ENCODE measurements around the gene PPP3R2. TPM values are rescaled to one million over a fixed set of nuclear protein-coding genes. Genes with fewer than 3 reads are reported as not detected.

PPP3R2 gene
- polyA plus RNA-seq, 1 donor (not counting 4 experiments of a cell fraction or from before 2014, with no cell fraction given): not detected

- H3K27ac ChIP-seq (ENCODE audit: control insufficient read depth, insufficient read depth, low read length): no peak overlapping the region
- H3K9me3 ChIP-seq (ENCODE audit: control insufficient read depth, low read depth, low read length): no peaks in the 10 kb centered on the region
- H3K36me3 ChIP-seq (ENCODE audit: control insufficient read depth in 2 of 2, extremely low read depth in 1 of 2, insufficient read depth in 2 of 2, low read length in 2 of 2): no peaks in the 10 kb centered on the region
- H4K20me1 ChIP-seq (ENCODE audit: control insufficient read depth, extremely low read depth, insufficient read depth, low read length): no peaks in the 10 kb centered on the region
- no peaks in the 10 kb centered on the region for H3K4me1 ChIP-seq (ENCODE audit: control insufficient read depth, extremely low read depth, insufficient read depth, low read length)
- TF ChIP-seq CTCF (optimal IDR thresholded peaks at IDR 0.05 in 1 of 3, IDR thresholded peaks at IDR 0.05 in 1 of 3, conservative IDR thresholded peaks at IDR 0.05 in 1 of 3; ENCODE audit: extremely low read depth in 1 of 3, insufficient read depth in 2 of 3, low read length in 3 of 3) (no peak), EZH2 (IDR thresholded peaks at IDR 0.05; ENCODE audit: low read length) (no peak)
- dilution Hi-C loops (cut with MboI; ENCODE audit: extremely low pct_ligation_motif_present, low sequenced_read_pairs): no loop called here
- no peaks in the 10 kb centered on the region for H3K9me1 ChIP-seq (ENCODE audit: control insufficient read depth, extremely low read depth, insufficient read depth, low read length)
- no peaks in the 10 kb centered on the region for H3K79me2 ChIP-seq (ENCODE audit: control insufficient read depth, insufficient read depth, low read length)
- DNase-seq (ENCODE audit: low read depth, low spot score) (no peak), FAIRE-seq (no peak)
- H3K27me3 ChIP-seq (ENCODE audit: control insufficient read depth, extremely low read depth, insufficient read depth, low read length): no peaks in the 10 kb centered on the region
- H2AFZ ChIP-seq (ENCODE audit: control insufficient read depth, low read length): no peak overlapping the region
- H3K9ac ChIP-seq (ENCODE audit: control insufficient read depth, extremely low read depth, insufficient read depth, low read length): no peak overlapping the region
- no peak overlapping the region for H3K4me3 ChIP-seq (ENCODE audit: control insufficient read depth in 2 of 3, extremely low read depth in 1 of 3, insufficient read depth in 2 of 3, low read depth in 1 of 3, low read length in 3 of 3)
- H3K4me2 ChIP-seq (ENCODE audit: control insufficient read depth, extremely low read depth, insufficient read depth, low read depth, low read length): no peak overlapping the region
These were observed 37.8 kb upstream of the PPP3R2 start for GRCh38 chr9:101632611-101633010.

GRCh38 chr9:101631892-101632291 lies 37.1 kb upstream of the PPP3R2 start:
- Histone ChIP-seq H3K9me3 (ENCODE audit: control insufficient read depth, low read depth, low read length) (no peaks in the 10 kb centered on the region), H3K4me2 (ENCODE audit: control insufficient read depth, extremely low read depth, insufficient read depth, low read depth, low read length) (no peak overlapping the region), H3K36me3 (ENCODE audit: control insufficient read depth in 2 of 2, extremely low read depth in 1 of 2, insufficient read depth in 2 of 2, low read length in 2 of 2) (no peaks in the 10 kb centered on the region), H3K9me1 (ENCODE audit: control insufficient read depth, extremely low read depth, insufficient read depth, low read length) (no peaks in the 10 kb centered on the region), H3K79me2 (ENCODE audit: control insufficient read depth, insufficient read depth, low read length) (no peaks in the 10 kb centered on the region), H2AFZ (ENCODE audit: control insufficient read depth, low read length) (no peak overlapping the region), H3K27ac (ENCODE audit: control insufficient read depth, insufficient read depth, low read length) (no peak overlapping the region), H3K4me1 (ENCODE audit: control insufficient read depth, extremely low read depth, insufficient read depth, low read length) (no peaks in the 10 kb centered on the region), H3K27me3 (ENCODE audit: control insufficient read depth, extremely low read depth, insufficient read depth, low read length) (no peaks in the 10 kb centered on the region), H3K9ac (ENCODE audit: control insufficient read depth, extremely low read depth, insufficient read depth, low read length) (no peak overlapping the region), H4K20me1 (ENCODE audit: control insufficient read depth, extremely low read depth, insufficient read depth, low read length) (no peaks in the 10 kb centered on the region), H3K4me3 (ENCODE audit: control insufficient read depth in 2 of 3, extremely low read depth in 1 of 3, insufficient read depth in 2 of 3, low read depth in 1 of 3, low read length in 3 of 3) (no peak overlapping the region)
- dilution Hi-C loops (cut with MboI; ENCODE audit: extremely low pct_ligation_motif_present, low sequenced_read_pairs): no loop called here
- FAIRE-seq (no peak), DNase-seq (ENCODE audit: low read depth, low spot score) (no peak)
- TF ChIP-seq EZH2 (IDR thresholded peaks at IDR 0.05; ENCODE audit: low read length) (no peak), CTCF (optimal IDR thresholded peaks at IDR 0.05 in 1 of 3, IDR thresholded peaks at IDR 0.05 in 1 of 3, conservative IDR thresholded peaks at IDR 0.05 in 1 of 3; ENCODE audit: extremely low read depth in 1 of 3, insufficient read depth in 2 of 3, low read length in 3 of 3) (no peak)
